ENCODE measurements around the gene FAM210B. TPM values are rescaled to one million over a fixed set of nuclear protein-coding genes. Genes with fewer than 3 reads are reported as not detected.

The FAM210B gene
- total RNA-seq, 1 experiment from 2014 or later, result 110 TPM

GRCh38 chr20:56417402-56417801 lies 58.6 kb downstream of the FAM210B start:
- no peak overlapping the region for H3K4me3 ChIP-seq
- H3K36me3 ChIP-seq, result peaks cover 7% of the 10 kb centered on the region
- H3K9me3 ChIP-seq (replicated peaks), result no peaks in the 10 kb centered on the region
- no peaks in the 10 kb centered on the region for H3K27me3 ChIP-seq
- DNase-seq, result no peak
- H3K4me1 ChIP-seq, result peaks cover 7% of the 10 kb centered on the region
- H3K27ac ChIP-seq, result no peak overlapping the region

- peaks cover 7% of the 10 kb centered on the region for H3K36me3 ChIP-seq
- H3K9me3 ChIP-seq (replicated peaks), result no peaks in the 10 kb centered on the region
- H3K4me1 ChIP-seq, result peaks cover 8% of the 10 kb centered on the region
- H3K27ac ChIP-seq, result no peak overlapping the region
- H3K4me3 ChIP-seq, result no peak overlapping the region
- no peaks in the 10 kb centered on the region for H3K27me3 ChIP-seq
- DNase-seq, result no peak
Measured at GRCh38 chr20:56417911-56418310, 59.1 kb downstream of the FAM210B start.

Other genes starting within 250 kb of the FAM210B start
- gene MC3R, start 110.2 kb upstream of the FAM210B start, total RNA-seq (2014; rRNA removed; shearing (Covaris generic)), result not detected in 2 replicates
- 225 and 240 TPM in 2 replicates for gene AURKA, start 33.2 kb downstream of the FAM210B start, total RNA-seq (2014; rRNA removed; shearing (Covaris generic))
- 158 and 167 TPM in 2 replicates for gene CSTF1, start 33.7 kb downstream of the FAM210B start, total RNA-seq (2014; rRNA removed; shearing (Covaris generic))
- 4.9 and 5.1 TPM in 2 replicates for gene CASS4, start 53.3 kb downstream of the FAM210B start, total RNA-seq (2014; rRNA removed; shearing (Covaris generic))
- 188 and 199 TPM in 2 replicates for gene RTF2, start 109.7 kb downstream of the FAM210B start, total RNA-seq (2014; rRNA removed; shearing (Covaris generic))
- gene FAM209A, start 165.8 kb downstream of the FAM210B start, total RNA-seq (2014; rRNA removed; shearing (Covaris generic)), result not detected in 2 replicates
- gene FAM209B, start 174.3 kb downstream of the FAM210B start, total RNA-seq (2014; rRNA removed; shearing (Covaris generic)), result 0.20 TPM in 1 of 2 replicates, not detected in the other